ENCODE measurements around the gene SLC37A1.

SLC37A1 gene

GRCh38 chr21:42524341-42525028, 10.8 kb downstream of the SLC37A1 start:
- DNase-seq (ENCODE audit: low read depth, low spot score): no peak
- H3K27ac ChIP-seq: peak overlapping the region; percentile 5

GRCh38 chr21:42525029-42525581, 11.5 kb downstream of the SLC37A1 start:
- DNase-seq (ENCODE audit: low read depth, low spot score): peak; percentile 8

DNA sequence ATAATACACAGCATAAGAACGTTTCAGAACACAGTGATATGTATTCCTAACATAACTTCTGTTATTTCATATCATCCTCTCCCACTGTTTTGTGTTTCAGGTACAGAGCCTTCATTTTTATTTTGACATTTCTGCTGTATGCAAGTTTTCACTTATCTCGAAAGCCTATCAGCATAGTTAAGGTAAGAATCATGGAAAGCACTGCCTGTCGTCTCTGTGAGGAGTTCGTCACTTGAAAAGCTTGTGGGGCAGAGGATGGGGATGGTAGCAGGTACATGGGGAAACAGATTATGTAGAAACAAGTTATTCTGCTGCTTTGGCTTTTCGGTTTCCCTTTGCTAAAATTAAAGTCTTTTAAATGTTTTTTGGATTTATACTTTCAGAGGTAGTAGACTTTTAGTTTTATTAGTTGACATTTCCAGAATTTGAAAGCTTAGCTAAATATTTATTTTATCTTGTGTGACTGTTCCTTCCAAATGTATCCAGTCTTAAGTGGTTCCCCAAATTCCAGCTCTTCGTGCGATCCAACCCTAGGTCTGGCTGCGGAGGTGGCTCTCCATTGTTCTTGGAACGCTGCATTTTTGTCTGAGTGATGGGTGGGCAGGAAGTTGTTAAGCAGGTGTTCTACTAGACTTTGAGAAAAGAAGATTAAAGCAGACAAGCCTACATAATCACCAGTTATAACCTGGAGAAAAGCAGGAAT, 12.2 kb downstream of the SLC37A1 start:
- H3K27ac ChIP-seq: no peak overlapping the region
- DNase-seq (ENCODE audit: low read depth, low spot score): no peak

More at GRCh38 chr21:42525029-42525581, 11.5 kb downstream of the SLC37A1 start:
- H3K27ac ChIP-seq: no peak overlapping the region

DNA sequence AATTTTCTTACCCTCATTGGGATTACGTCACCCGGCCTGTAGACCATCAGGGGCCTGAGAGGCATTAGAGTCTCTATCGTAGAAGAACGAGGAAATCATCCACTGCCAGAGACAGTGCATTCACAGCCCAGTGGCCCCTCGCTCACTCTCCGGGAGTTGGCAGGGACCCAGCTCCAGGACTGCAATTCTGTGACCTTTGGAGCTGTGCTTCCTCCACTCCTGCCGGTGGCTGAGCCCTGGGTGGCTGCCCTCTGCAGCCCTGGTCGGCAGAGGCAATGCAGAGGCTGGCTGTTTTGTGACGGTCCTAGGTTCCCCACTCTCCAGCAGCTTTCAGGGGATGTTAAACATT, 12.7 kb downstream of the SLC37A1 start:
- DNase-seq (ENCODE audit: low read depth, low spot score): no peak
- H3K27ac ChIP-seq: no peak overlapping the region

DNA sequence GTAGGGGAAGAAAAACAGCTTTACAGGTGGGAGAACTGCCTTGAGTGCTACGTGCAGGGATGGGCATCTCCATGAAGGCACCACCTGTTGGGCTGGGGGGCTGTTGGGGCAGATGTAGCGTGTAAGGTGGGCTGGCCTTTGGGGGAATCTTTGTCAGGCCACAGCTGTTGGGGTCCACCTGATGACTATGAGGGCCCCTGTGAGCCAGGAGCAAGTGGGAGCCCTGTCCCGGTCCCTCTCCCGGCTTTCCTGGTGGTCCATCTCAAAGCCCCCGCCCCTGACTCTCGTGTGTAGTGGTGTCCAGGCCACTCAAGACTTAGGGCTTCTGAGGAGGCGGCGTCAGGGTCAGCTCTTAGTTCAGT, 13.5 kb downstream of the SLC37A1 start:
- DNase-seq (ENCODE audit: low read depth, low spot score): no peak
- H3K27ac ChIP-seq: no peak overlapping the region

GRCh38 chr21:42527489-42528158, 14.0 kb downstream of the SLC37A1 start:
- H3K27ac ChIP-seq: no peak overlapping the region
- DNase-seq (ENCODE audit: low read depth, low spot score): no peak

GRCh38 chr21:42530167-42530518, 16.5 kb downstream of the SLC37A1 start:
- no peak overlapping the region for H3K27ac ChIP-seq
- no peak for DNase-seq (ENCODE audit: low read depth, low spot score)

DNA sequence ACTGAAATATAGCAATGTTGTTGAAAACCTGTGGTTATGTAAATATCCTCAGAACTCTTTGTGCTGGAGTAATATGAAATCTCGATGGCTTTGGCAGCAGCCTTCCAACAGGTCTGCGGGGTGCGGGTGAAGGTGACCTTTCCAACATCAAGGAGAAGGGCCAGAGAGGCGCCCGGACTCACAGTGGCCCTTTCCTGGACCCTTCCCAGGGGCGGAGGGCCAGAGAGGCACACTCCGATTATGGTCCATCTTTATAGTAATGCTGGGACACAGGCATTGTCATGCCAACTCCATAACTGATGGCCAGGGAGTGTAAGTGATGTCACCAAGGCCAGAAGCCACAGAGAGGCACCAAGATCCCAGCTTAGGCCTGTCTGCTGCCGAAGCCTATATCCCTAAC, 18.1 kb downstream of the SLC37A1 start:
- H3K27ac ChIP-seq: no peak overlapping the region
- DNase-seq (ENCODE audit: low read depth, low spot score): no peak

DNA sequence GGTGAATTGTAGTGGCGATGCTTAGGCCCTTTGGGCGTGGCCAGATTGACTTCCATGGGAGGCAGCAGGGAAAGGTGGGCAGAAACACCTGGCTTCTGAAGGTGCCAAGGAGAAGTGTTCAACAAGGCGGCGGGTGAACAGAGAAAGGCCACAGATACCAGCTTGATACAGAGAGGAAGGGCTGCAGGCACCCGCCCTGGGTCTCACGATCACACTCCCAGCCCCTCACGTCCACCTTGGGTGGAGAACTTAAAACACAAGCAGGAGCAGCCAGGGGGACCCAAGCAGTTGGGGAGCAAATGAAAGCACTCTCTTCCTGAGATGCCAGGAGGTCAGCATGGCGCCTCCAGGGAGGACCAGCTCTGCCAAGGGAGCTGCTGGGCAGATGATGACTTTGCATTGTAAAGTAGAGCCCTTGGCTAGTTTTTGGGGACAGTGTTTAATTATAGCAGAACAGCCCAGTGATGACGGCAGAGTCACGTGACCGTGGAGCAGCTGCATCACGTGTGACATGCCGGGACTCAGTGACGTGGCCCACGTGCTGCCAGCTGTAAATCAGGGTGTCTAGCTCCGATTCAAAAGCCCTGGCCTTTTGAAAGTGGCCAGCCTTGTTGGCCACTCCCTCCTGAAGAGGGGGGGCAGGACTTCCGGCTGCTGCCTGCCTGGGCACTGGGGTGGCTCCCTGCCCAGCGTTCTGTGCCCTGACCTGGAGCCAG, 19.0 kb downstream of the SLC37A1 start:
- DNase-seq (ENCODE audit: low read depth, low spot score): no peak
- H3K27ac ChIP-seq: no peak overlapping the region

- no peak overlapping the region for H3K27ac ChIP-seq
- no peak for DNase-seq (ENCODE audit: low read depth, low spot score)
Measured at GRCh38 chr21:42533306-42533962, 19.8 kb downstream of the SLC37A1 start.

GRCh38 chr21:42533963-42534355, 20.3 kb downstream of the SLC37A1 start:
- no peak overlapping the region for H3K27ac ChIP-seq
- no peak for DNase-seq (ENCODE audit: low read depth, low spot score)

- no peak overlapping the region for H3K27ac ChIP-seq
- DNase-seq (ENCODE audit: low read depth, low spot score): no peak
Measured at GRCh38 chr21:42534421-42535378, 21.0 kb downstream of the SLC37A1 start.

DNA sequence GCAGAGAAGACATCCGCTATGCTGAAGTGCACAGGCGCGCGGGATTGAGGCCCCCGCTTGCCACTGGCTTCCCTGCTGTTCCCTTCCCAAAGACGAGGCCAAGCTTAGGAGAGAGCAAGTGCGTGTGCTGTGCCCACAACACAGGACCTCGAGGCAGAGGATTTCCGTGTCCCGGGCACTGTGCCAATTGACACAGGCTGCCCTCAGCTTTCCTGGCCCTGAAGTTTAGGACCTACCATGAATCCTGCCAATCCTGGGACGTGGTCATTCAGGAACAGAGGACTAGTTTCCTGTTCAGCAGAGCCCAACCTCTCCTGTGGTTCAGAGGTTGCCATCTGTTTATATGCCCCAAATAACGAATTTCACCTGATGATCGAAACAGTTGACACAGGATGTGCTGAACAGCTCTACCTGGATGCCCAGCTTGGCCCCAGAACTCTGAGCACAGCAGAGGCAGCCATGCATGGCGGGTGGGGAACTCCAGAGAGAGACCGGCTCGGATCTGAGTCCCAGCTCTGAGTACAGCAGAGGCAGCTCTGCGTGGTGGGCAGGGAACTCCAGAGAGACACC, 22.0 kb downstream of the SLC37A1 start:
- H3K27ac ChIP-seq: no peak overlapping the region

DNA sequence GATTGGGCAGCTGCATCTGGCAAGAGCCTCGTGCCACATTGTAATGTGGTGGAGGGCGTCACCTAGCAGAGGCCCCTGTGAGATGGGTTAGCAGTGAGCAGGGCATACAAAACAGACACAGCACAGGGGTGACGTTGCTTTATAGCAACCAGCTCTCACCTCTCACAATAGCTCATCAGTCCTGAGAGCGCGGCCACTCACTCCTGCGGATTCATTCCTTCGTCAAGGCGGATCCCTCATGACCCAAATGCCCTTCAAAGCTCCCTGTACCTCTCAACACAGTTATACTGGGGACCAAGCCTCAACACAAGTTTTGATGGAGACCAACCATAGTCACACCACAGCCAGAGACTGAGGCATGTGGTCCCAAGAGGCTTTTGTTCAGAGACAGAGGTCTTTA, 22.9 kb downstream of the SLC37A1 start:
- no peak for DNase-seq (ENCODE audit: low read depth, low spot score)
- no peak overlapping the region for H3K27ac ChIP-seq

More for the DNA sequence above, 22.0 kb downstream of the SLC37A1 start:
- DNase-seq (ENCODE audit: low read depth, low spot score): no peak

DNA sequence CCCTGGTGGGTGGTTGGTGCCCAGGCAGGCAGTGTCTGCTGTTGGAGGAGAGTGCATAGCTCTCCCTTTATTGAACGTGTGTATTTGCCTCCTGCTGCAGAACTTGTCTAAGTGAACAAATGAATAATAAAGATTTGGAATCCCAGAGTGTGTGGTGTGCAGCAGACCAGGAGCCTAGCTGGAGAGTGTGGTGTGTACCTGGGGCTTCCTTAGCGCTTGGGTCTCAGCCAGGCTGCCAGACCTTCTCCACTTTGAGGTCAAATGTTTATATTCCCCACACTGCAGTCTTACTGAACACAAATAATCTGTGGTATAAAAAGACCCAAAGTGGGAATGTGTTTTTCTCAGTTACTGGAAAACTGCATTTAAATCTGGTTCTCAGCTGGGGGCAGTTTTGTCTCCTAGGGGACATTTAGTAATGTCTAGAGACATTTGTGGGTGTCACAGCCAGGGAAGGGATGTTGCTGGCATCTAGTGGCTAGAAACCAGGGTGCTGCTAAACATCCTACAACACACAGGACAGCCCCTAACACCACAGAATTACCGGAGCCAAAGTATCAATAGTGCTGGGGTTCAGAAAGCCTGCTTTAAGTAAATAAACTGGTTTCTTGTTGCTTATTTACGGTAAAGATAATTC, 23.6 kb downstream of the SLC37A1 start:
- no peak for DNase-seq (ENCODE audit: low read depth, low spot score)
- H3K27ac ChIP-seq: no peak overlapping the region

DNA sequence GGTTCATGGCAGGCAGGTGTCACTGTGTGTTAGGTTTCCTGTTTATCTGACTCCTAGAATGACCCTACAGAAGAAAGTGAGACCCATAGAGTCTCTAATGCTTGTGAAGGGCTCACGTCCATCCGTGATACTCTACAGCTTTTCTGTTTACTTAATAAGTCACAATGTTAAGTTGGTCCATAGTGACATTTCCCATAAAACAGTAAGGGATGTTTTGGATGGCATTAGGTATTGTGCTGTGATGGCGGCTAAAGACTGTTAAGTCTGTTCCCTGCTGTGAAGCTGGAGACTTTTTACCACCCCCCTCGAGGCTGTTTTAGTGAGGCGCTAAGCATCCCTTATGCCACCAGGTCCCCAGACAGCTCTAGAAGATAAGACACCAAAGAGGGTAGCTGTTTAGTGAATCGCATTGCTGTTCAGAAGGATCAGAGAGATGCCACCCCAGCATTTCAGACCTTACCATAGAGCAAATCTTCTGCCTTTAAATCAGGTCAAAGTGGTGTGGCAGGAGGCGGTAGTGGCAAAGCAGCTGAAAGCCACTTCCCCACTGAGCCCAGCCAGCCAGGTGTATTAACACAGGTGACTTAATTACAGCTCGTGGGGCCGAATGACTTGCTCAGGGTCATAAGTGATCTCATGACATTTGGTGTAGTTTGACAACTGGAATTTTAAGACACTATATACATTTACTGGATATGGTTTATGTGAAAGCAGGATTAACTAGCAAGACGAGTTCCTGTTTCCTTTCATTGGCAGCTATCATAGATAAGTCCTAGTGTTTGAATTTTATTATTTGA, 25.0 kb downstream of the SLC37A1 start:
- no peak overlapping the region for H3K27ac ChIP-seq
- no peak for DNase-seq (ENCODE audit: low read depth, low spot score)

DNA sequence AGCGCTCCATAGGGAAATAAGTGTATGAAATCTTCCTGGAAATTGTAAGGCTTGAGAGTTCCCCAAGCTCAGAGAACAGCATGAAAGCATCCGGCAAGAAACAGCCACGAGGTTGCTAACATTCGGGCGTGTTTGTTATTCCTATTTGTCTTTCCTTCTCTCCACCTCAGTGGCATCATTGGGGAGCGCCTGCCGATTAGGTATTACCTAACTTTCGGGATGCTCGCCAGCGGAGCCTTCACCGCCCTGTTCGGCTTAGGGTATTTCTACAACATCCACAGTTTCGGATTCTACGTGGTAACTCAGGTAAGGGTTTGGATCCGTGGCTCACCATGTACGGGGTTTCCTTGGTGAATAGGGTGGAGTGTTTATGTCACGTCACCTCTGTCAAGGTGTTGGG, 25.7 kb downstream of the SLC37A1 start:
- DNase-seq (ENCODE audit: low read depth, low spot score): no peak
- H3K27ac ChIP-seq: no peak overlapping the region

- H3K27ac ChIP-seq: no peak overlapping the region
- DNase-seq (ENCODE audit: low read depth, low spot score): no peak
Measured at GRCh38 chr21:42539931-42540343, 26.3 kb downstream of the SLC37A1 start.
